HG03521 (cell line): ENCODE measurements around the gene OR52D1.

ENCODE experiments used
- ATAC-seq: cut with Tn5 transposase; IDR thresholded peaks from one replicate; pipeline ENCODE4 v1.9.1; 2021; ENCODE audit warnings: mild to moderate bottlenecking, moderate library complexity; ENCODE audit not compliant: unreplicated experiment

Gene OR52D1

GRCh38 chr11:5488385-5488784, at the start of gene OR52D1:
OR52D1 (plus strand) TSS chr11:5488685; CDS start chr11:5488707, 22 bp downstream.
- ATAC-seq, result no peak

- no peak for ATAC-seq
These were observed 47.1 kb upstream of the OR52D1 start, which contains the start of gene OR51I1 for GRCh38 chr11:5441414-5441813. OR51I1 (minus strand) TSS chr11:5441514; CDS start chr11:5441514, 0 bp downstream.

- no peak for ATAC-seq
These were observed 44.6 kb upstream of the OR52D1 start for GRCh38 chr11:5443835-5444393.

GRCh38 chr11:5449023-5449422, 39.5 kb upstream of the OR52D1 start, which contains the start of gene OR51I2:
OR51I2 (plus strand) TSS chr11:5449323; CDS start chr11:5453489, 4,166 bp downstream.
- ATAC-seq, result no peak

- ATAC-seq, result no peak
These were observed 39.1 kb upstream of the OR52D1 start for GRCh38 chr11:5449432-5449831.

- ATAC-seq, result no peak
These were observed 27.4 kb upstream of the OR52D1 start for GRCh38 chr11:5460983-5461621.

GRCh38 chr11:5467527-5467926, 21.0 kb upstream of the OR52D1 start:
- no peak for ATAC-seq

GRCh38 chr11:5473921-5474320, 14.6 kb upstream of the OR52D1 start:
- ATAC-seq, result no peak

- no peak for ATAC-seq
These were observed 12.2 kb upstream of the OR52D1 start for GRCh38 chr11:5476186-5476819.

GRCh38 chr11:5486003-5486402, 2.5 kb upstream of the OR52D1 start:
- ATAC-seq, result no peak

GRCh38 chr11:5486421-5486820, 2.1 kb upstream of the OR52D1 start:
- ATAC-seq, result no peak

- ATAC-seq, result no peak
These were observed 414 bp downstream of the OR52D1 start for GRCh38 chr11:5488798-5489399.

GRCh38 chr11:5489576-5490357, 1.3 kb downstream of the OR52D1 start:
- no peak for ATAC-seq

- ATAC-seq, result no peak
These were observed 11.2 kb downstream of the OR52D1 start for GRCh38 chr11:5499671-5500070.

- ATAC-seq, result no peak
These were observed 11.9 kb downstream of the OR52D1 start for GRCh38 chr11:5500393-5500801.

- ATAC-seq, result no peak
These were observed 16.0 kb downstream of the OR52D1 start for GRCh38 chr11:5504403-5504921.

- no peak for ATAC-seq
These were observed 17.0 kb downstream of the OR52D1 start for GRCh38 chr11:5505363-5506048.

GRCh38 chr11:5507177-5507932, 18.9 kb downstream of the OR52D1 start:
- ATAC-seq, result no peak

- no peak for ATAC-seq
These were observed 19.4 kb downstream of the OR52D1 start for GRCh38 chr11:5507933-5508305.
